GM19351 (cell line): ENCODE results near the gene NTN4.
A peak's percentile ranks its signal among the peaks of the same experiment; 100 is the strongest.
"Not testable (repeated sequence)": the region's sequence is repeated elsewhere in the genome, so short reads cannot be mapped to it uniquely, and the experiment has no call there.

Source experiments
- ATAC-seq: cut with Tn5 transposase; IDR thresholded peaks from one replicate; pipeline ENCODE4 v1.9.1; 2021; ENCODE audit warnings: mild to moderate bottlenecking, moderate library complexity; ENCODE audit not compliant: unreplicated experiment

NTN4 gene

DNA sequence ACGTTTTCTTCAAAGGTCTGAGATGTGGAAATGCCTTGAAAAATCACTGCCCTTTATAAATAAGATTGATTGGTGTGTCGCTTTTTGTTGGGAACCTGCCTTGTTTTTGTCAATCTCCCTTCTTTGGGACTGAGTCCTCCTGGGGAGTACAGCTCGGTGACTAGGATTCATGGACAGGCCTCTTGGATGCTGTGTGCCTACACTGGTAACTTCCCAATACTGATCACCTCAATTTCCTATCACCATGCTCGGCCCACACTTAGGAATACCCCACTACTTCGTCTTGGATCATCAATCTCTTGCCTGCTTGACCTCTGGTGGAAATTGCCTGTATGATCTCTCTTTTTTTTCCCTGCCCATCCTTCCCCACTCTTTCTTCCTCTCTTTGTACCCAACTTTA is 34.2 kb downstream of the NTN4 start:
- no peak for ATAC-seq

DNA sequence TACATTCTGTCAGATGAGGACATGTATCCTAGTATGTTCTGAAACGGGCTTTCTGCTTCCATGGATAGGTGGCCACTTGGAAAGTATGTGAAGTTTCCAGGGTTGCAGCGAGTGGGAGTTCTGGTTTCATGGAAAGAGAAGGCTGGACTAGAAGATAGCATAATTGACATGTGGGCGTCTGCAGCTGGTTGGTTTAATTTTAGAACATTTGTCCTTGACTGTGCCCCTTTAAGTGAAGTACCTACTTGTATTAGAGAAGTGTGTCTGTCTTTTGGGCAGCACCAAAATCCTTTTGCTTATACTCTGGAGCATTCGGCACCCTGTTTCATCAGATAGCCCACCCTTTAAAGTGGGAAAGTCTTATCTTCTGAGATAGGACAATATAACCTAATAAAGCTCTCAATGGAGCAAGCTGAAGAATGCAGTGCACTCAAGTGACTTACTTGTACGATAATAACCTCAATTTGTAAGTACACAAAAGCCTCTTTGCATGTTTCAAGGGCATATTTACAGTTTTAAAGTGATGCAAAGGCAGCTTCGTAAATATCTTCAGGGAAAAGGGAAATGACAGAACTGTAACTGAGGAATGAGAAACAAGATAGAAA is 35.2 kb downstream of the NTN4 start:
- ATAC-seq: no peak

DNA sequence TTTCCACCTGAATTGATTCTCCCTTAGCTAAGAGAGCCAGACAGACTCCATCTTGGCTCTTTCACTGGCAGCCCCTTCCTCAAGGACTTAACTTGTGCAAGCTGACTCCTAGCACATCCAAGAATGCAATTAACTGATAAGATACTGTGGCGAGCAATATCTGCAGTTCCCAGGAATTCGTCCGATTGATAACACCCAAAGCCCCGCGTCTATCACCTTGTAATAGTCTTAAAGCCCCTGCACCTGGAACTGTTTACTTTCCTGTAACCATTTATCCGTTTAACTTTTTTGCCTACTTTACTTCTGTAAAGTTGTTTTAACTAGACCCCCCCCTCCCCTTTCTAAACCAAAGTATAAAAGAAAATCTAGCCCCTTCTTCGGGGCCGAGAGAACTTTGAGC is 44.5 kb downstream of the NTN4 start:
- ATAC-seq: not testable (repeated sequence)

DNA sequence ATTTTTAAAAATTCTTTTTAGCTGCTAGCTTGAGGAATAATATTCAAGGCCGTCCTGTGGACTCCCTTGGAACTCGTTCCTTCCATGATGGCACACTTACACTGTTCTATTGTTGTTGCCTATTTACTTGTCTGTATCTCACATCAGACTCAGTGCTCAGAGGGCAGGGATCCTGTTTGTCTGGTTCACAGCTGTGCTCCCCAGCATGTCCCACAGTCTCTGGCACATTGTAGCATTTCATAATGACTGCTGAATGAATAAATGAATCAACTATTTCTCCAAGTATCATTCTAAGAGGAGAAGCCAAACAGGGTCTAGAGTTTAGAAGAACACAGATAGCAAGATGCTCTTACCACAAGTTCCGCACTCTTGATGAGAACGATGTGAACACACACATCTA is 48.0 kb downstream of the NTN4 start:
- ATAC-seq: no peak

DNA sequence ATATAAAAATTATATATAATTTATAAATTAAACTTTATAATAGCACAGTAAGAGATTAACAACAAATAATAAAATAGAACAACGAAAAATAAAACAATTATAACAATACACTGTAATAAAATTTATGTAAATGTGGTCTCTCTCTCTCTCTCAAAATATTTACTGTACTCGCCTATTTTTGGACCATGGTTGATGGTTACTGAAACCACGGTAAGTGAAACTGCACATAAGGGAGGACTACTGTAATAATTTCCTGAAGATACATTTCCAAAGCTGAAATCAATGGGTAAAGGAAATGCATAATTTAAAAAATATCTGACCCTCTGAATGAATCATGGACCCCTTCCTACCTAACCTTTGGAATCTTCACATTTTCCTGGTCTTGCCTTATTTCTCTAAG is 48.9 kb downstream of the NTN4 start:
- no peak for ATAC-seq

DNA sequence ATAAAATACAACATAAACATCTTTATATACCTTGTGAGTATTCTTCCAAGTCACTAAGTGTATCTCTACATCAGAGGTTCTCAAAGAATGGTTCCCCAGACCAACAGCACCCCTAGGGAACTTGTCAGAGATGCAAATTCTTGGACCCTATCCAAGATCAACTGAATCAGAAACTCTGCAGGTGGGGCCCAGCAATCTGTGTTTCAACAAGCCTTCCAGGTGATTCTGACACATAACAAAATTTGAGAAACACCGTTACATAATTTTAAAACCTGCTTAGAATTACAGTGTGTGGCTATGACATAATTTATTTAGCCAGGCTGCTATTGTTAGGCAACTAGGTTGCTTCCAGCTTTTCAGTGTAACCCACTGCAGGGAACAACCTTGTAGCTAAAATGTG is 49.8 kb downstream of the NTN4 start:
- no peak for ATAC-seq

DNA sequence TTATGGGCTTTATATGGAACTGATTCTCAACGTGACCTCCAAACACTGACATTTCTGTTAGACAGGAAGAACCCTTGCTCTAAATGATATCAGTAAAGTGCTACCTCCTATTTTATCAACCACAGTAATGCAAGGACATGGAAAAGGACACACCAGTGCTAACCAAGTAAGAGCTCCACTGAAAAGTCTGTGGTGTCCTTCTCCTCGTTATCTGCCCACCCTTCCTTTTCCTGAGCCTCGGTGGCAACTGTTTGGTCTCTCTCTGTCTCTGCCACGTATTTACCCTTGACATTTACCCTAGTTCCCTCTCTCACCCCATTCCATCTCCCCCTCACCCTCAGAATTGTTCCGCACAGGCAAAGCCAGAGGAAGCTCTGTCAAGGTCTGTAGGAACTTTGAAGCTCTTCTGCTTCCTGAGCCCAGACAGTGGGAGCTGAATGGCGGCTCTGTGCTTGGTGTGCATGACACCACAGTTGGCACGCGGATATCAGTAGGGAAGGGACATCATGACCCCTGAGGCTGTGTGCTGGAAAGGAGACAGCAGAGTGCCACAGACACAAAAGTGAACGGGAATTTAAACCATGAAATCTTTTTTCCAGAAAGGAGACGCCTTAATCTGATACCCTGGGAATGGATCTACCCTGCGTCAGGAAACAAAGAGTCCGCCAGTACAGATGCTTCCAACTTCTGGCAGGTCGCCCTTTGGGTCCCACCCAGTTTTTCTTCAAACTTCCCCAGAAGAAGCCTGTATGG is 50.8 kb downstream of the NTN4 start:
- ATAC-seq: no peak

DNA sequence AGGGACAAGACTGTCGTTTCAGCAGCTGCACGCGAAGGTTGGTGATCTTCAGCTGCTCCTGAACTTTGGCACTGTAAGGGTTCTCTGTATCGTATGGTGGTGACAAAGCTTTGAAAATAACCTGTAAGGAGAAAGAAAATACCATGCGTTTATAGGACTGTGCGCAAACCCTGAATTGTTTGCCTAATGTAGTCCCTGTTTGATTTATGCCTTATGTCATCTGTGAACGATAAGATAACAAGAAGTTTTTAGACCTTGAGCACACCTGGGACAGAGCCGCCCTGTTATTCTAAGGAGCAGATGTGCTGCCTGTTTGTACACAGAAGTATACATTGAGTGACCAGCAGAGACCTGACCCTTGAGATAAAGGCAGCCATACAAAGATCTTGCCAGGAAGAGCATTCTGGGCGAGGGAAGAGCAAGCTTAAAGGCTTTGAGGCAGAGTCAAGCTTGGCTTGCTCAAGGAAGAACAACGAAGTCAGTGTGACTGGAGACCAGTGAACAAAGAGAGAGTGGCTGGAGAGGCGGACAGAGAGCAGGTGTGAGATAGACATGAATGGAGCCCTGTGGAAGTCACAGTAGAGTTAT is 52.4 kb downstream of the NTN4 start:
- no peak for ATAC-seq

DNA sequence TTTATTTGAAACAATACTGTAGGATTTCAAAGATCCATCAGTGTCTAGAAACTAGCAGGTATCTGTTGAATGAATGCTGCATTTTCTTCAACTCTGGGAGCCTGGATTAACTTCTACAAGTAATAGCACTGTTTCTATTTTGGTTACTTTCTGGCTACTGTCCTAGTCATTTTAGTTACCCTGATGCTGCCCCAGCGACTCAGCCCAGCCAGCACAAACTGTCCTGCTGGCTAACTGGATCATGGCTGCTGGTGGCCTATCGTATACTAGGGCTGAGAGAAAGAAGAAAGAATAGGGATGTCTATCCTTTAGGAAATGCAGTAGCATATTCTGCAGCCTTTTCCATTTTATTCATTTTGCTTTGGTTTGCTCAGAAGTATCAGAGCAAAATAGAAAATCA is 53.9 kb downstream of the NTN4 start:
- no peak for ATAC-seq

DNA sequence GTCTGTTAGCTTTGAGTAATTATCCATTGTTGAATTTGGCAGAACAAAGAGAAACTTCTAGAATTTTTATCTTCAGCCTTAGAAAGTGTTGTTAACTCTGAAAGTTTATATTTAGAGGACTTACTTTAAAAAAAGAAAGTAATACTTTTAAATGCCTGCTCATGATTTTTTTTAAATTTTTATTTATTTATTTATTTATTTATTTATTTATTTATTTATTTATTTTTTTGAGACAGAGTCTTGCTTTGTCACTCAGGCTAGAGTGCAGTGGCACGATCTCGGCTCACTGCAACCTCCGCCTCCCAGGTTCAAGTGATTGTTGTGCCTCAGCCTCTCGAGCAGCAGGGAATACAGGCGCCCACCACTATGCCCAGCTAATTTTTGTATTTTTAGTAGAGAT is 54.8 kb downstream of the NTN4 start:
- ATAC-seq: not testable (repeated sequence)

DNA sequence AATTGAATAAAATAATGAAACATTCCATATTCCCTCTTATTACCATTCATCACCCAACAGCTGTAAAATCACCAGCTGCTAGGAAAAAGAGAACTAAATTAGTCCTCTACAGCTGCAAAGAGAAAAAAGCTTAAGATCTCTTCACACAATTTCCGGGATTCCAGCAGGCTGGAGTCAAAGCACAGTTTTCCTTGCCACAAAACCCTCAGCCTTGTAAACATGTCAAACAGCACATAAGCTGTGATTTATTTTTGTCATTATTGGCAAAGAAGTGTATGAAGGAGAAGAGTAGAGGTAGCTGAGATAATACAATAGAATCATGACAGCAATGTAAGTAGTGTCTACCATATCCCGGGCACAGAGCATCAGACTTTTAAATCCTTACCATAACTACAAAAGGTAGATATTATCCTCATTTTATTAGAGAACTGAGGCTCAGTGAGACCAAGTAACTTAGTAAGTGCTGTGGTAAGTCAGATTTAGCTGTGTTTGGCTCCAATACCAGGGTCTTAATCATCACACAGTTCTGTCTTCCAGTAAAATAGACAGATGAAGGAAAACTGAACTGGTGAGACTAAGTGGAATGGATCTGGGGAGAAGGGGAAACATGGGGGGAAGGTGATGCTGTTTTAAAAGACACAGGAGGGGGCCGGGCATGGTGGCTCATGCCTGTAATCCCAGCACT is 57.3 kb downstream of the NTN4 start:
- no peak for ATAC-seq

DNA sequence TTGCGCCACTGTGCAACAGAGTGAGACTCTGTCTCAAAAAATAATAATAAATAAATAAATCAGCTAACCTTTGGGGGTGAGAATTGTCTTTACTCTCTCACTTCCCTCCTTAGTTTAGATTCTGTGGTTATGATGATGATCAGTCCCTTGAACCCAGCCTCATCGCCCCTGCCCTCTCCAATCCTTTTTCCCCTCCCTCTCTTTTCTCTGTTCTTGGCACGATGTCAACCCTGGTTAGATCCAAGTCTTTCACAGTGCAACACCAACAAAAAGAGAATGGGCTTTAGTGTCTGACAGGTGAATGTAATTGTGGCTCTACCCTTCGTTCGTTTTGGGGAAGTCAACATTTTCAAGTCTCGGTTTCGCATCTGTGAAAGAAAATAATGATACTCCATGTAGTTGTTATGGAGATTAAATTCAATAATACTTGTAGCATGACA is 59.0 kb downstream of the NTN4 start:
- ATAC-seq: peak; percentile 85

DNA sequence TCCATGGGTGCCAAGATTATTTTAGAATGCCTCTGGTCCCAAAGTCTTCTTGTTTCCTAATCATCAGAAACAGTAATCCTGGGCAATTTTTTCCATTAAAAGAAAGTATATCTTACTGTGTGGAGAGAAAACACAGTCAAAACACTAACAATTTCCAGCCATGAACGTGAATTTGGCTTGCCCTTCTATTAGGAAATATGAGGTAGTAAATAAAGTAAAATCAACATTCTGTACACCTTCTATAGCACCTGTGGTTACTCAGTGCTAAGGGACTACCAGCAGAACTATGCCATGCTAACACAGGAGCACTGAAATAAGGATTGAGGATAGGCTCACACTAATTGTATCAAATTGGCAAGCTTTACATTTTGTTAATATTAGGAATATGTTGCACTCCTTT is 60.1 kb downstream of the NTN4 start:
- no peak for ATAC-seq

DNA sequence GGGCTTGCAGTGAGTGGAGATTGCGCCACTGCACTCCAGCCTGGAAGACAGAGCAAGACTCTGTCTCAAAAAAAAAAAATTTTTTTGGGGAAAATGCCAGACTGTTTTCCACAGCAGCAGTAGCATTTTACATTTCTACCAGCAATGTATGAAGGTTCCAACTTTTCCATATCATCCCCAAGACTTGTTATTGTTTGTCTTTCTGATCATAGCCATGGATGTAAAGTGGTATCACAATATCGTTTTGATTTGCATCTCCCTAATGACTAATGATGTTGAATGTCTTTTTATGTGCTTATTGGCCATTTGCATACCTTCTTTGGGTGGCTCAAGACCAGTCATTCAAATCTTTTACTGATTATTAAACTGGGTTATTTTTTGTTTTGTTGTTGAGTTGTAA is 63.7 kb downstream of the NTN4 start:
- no peak for ATAC-seq

DNA sequence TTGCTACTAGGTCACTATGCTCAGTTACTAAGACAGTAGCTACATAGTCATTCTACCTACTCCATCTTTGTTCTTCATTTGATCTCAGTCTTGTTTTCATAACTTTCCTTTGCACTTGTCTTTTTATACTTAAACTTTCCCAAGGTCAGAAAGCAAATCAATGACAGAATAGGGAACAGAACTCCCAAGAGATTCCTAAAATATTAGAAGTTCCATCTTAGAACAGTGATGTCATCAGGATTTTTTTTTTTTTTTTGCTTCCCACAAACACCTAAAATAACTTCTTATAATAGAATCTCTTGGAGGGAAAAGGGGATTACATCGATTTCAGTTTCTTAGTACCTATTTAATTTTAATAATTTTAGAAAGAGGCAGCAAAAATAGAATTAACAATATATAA is 65.8 kb downstream of the NTN4 start:
- ATAC-seq: no peak

DNA sequence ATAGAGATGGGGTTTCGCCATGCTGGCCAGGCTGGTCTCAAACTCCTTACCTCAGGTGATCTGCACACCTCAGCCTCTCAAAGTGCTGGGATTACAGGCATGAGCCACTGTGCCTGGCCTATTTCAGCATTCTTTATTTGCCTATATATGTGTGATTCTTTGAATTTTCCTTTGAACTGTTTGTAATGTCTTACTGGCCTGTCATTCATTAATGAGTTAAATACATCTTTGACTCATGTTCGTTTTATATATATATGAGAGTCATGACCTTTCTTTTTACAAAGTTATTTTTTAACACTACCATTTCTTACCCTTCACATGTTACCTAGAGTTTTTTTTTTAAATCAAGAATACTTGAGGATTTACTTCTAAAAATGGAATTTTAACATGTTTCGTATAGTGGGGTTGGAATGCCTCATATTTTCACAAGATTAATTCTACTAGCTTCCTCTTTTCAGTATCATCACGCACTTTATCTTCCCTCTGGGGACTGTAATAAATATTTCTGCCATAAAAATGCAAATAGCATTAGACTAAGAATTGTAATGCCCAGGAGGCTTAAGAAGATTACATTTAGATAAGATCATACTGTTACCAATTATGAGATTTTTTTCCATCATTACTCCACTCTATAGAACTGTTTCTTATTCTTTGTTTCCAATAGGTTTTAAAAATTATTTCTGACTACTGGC is 66.7 kb downstream of the NTN4 start:
- no peak for ATAC-seq

DNA sequence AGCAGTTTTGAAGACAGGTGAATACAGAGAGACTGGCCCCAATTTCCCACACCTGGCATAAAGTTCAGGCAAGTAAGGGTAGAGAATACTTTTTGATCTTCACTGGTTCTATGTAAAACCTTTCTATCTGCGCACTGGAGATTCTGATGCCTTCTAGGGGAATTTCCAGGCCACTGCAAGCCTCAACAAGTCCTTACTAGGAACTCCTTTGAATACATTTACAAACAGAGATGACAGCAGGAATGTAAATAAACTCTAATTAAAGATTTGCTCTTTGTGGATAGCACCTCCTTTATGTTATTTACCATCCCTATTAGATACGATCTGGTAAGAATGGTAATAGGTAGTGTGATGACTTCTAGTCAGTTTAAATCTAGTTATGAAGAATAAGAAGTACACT is 69.2 kb downstream of the NTN4 start:
- ATAC-seq: no peak

DNA sequence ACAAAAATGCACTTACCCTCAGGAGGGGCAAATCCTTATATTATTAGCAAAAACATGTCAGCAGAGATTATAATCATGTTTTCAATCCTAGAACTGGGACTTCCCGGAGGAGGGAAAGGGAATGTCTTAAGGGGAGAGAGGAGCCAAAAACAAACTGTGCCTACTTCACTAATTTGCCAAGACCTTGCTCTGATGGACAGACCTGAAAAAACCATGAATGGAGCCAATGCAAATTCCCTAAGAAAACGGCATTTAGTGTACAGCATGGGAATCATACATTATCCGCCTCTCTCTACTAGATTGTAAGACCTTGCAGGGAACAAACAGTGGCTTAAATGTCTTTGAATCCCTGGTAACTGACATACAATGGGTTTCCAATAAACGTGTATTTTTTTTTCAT is 70.4 kb downstream of the NTN4 start:
- ATAC-seq: no peak

DNA sequence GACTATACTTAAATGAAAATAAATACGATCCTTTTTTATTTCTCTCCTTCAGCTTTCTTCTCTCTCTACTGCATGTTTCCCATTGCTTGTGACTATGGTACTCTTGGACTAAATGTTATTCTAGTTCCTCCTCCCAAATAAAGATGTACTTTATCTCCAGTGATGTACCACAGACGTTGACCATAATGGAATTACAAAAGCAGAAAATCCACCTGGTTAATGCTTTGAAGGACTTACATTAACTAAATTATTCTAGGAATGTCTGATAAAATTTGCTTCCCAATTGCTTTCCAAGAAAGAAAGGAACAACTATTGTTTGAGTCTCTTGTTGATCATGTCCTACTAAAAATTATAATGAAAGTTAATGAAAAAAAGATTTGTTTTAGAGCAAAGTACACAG is 71.8 kb downstream of the NTN4 start:
- ATAC-seq: no peak

DNA sequence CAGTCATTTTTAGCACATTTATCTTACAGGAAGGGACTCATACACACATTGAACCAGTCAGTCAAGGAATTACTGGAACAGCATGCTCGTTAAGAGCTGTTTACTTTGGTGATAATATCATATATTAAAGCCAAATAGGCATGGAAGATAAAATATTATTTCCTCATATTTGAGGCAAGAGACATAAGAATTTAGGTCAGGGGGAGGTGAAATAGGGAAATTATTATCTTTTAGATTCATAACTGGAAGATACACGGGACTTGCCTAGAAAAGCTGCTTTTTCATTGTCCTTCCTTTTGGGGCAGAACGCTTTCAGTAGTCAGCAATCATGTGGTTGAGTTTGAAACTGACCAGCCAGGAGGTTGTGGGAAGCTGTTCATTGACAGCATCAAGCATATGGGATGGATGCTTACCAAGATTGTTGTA is 72.5 kb downstream of the NTN4 start:
- no peak for ATAC-seq

DNA sequence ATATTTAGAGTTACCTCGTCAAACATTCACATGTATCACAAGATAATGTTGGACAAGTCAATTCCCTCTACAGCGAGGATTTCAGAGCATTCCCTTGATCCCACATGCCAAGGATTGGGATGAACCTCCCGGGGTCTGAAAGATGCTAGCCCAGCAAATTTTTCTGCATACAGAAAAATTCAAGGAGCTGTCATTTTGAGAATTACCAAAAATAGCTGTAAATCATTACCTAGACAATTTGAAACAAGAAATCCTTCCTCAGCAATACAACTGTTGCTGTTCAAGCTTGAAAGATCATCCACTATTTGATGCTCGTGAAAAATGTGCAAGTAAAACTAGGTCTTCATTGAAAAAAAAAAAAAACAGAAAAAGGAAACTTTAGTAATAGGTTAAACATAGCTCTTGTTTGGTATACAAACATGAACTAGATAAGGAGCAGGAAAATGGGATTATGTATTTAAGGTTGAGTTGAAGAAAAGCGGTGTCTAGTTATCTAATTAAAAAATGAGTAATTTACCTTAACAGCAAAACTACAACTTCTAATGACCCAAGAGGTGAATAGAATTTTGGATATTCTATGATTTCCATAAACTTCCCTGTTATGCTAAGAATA is 73.1 kb downstream of the NTN4 start:
- ATAC-seq: no peak
